Fibroblast of lung (primary cell): ENCODE results near the gene CPLANE2. TPM values are rescaled to one million over a fixed set of nuclear protein-coding genes. Genes with fewer than 3 reads are reported as not detected.

Experiments
- DNase-seq, 2 donors: peaks; one replicate each; pipeline versions ENCODE4 v3.0.0 to v3.0.0-alpha.2; 2010; ENCODE audit warnings: low read depth in 2 of 2
- H2AFZ ChIP-seq: 2 replicates; pipeline ENCODE4 v1.5.1; 2012; ENCODE audit warnings: low read length, control low read depth, inconsistent platforms
- H3K27ac ChIP-seq: 2 replicates; pipeline ENCODE4 v1.5.1; 2011; ENCODE audit warnings: low read length, control low read depth; ENCODE audit not compliant: insufficient read depth
- H3K27me3 ChIP-seq: 2 replicates; pipeline ENCODE4 v1.5.1; 2011; ENCODE audit warnings: mild to moderate bottlenecking, low read length; ENCODE audit not compliant: control insufficient read depth, insufficient read depth
- H3K36me3 ChIP-seq: 2 replicates; pipeline ENCODE4 v1.5.1; 2011; ENCODE audit warnings: low read length; ENCODE audit not compliant: control insufficient read depth, insufficient read depth
- H3K4me1 ChIP-seq: 2 replicates; pipeline ENCODE4 v1.5.1; 2011; ENCODE audit warnings: low read length; ENCODE audit not compliant: control insufficient read depth, insufficient read depth; ENCODE audit errors: extremely low read depth
- H3K4me2 ChIP-seq: 2 replicates; pipeline ENCODE4 v1.5.1; 2011; ENCODE audit warnings: low read length, control low read depth; ENCODE audit not compliant: insufficient read depth; ENCODE audit errors: extremely low read depth
- H3K4me3 ChIP-seq, 4 experiments: fragments of 200-600 bp in 1 of 4; sonication (generic) in 1 of 4; replicated peaks in 1 of 4; 2 replicates each; pipeline ENCODE4 v1.5.1; 2011 to 2016; ENCODE audit warnings: low read length in 4 of 4, low read depth in 3 of 4, mild to moderate bottlenecking in 3 of 4, control low read depth in 2 of 4, inconsistent platforms in 1 of 4, mixed read lengths in 1 of 4; ENCODE audit not compliant: insufficient read depth in 1 of 4; ENCODE audit errors: control extremely low read depth in 1 of 4
- H3K79me2 ChIP-seq: 2 replicates; pipeline ENCODE4 v1.5.1; 2012; ENCODE audit warnings: mild to moderate bottlenecking, low read length, inconsistent platforms; ENCODE audit not compliant: control insufficient read depth, insufficient read depth
- H3K9ac ChIP-seq: 2 replicates; pipeline ENCODE4 v1.5.1; 2011; ENCODE audit warnings: mild to moderate bottlenecking, low read length, control low read depth; ENCODE audit not compliant: insufficient read depth
- H3K9me3 ChIP-seq: 2 replicates; pipeline ENCODE4 v1.5.1; 2012; ENCODE audit warnings: low read depth, low read length; ENCODE audit not compliant: control insufficient read depth, insufficient read depth
- H4K20me1 ChIP-seq: 2 replicates; pipeline ENCODE4 v1.5.1; 2011; ENCODE audit warnings: low read length; ENCODE audit not compliant: control insufficient read depth, insufficient read depth; ENCODE audit errors: extremely low read depth
- CTCF ChIP-seq, 2 donors: IDR thresholded peaks in 1 of 2; conservative IDR thresholded peaks in 1 of 2; 1 replicate in 1 of 2; 2 replicates in 1 of 2; pipeline ENCODE4 v1.5.1; 2011 to 2012; ENCODE audit warnings: low read length in 2 of 2, control low read depth in 1 of 2, inconsistent platforms in 1 of 2, low read depth in 1 of 2, mild to moderate bottlenecking in 1 of 2
- EZH2 ChIP-seq: IDR thresholded peaks from 2 replicates; pipeline ENCODE4 v1.5.1; 2012; ENCODE audit warnings: low read length, control low read depth, mild to moderate bottlenecking; ENCODE audit errors: missing control alignments
- polyA plus RNA-seq, 2 donors: library from polyadenylated mRNA; depleted of rRNA in 1 of 2; stranded (reverse) in 1 of 2; unstranded in 1 of 2; fragments of >200 nt; gene quantifications; 2 replicates each; pipeline ENCODE4 v1.2.1, GENCODE V29; 2011 to 2012; ENCODE audit warnings: missing spikeins in 1 of 2
- total RNA-seq: library from RNA; depleted of rRNA; stranded (reverse); fragments of >200 nt; gene quantifications from 2 replicates; pipeline ENCODE4 v1.2.1, GENCODE V29; 2014

The CPLANE2 gene
- total and polyA plus RNA-seq, 2 donors (not counting 1 experiment from before 2014, with no cell fraction given), result 4.0 to 19.2 TPM

- no peak overlapping the region for H3K4me2 ChIP-seq
- DNase-seq, result no peak
- no peak for TF ChIP-seq CTCF (conservative IDR thresholded peaks at IDR 0.05 in 1 of 2, IDR thresholded peaks at IDR 0.05 in 1 of 2; ENCODE audit: low read depth in 1 of 2, low read length in 2 of 2)
- TF ChIP-seq EZH2, result no peak
- no peaks in the 10 kb centered on the region for H3K27me3 ChIP-seq
- no peak overlapping the region for H3K4me3 ChIP-seq
- H3K36me3 ChIP-seq, result peaks cover 2% of the 10 kb centered on the region
- H3K79me2 ChIP-seq, result no peaks in the 10 kb centered on the region
- no peak overlapping the region for H3K9ac ChIP-seq
- peaks cover 13% of the 10 kb centered on the region for H3K4me1 ChIP-seq
- no peaks in the 10 kb centered on the region for H4K20me1 ChIP-seq
- no peak overlapping the region for H2AFZ ChIP-seq
- H3K27ac ChIP-seq, result no peak overlapping the region
- no peaks in the 10 kb centered on the region for H3K9me3 ChIP-seq
Measured at GRCh38 chr1:16252912-16253311, 15.9 kb upstream of the CPLANE2 start.

- DNase-seq, result no peak
Measured at GRCh38 chr1:16251381-16251780, 14.4 kb upstream of the CPLANE2 start.

GRCh38 chr1:16250524-16251251 is 13.7 kb upstream of the CPLANE2 start:
- Histone ChIP-seq H2AFZ (no peak overlapping the region), H3K4me2 (no peak overlapping the region), H3K27me3 (no peaks in the 10 kb centered on the region), H4K20me1 (no peaks in the 10 kb centered on the region), H3K4me1 (peaks cover 13% of the 10 kb centered on the region), H3K9ac (no peak overlapping the region), H3K9me3 (no peaks in the 10 kb centered on the region), H3K4me3 (no peak overlapping the region), H3K79me2 (no peaks in the 10 kb centered on the region), H3K27ac (no peak overlapping the region), H3K36me3 (peaks cover 2% of the 10 kb centered on the region)
- TF ChIP-seq CTCF (conservative IDR thresholded peaks at IDR 0.05 in 1 of 2, IDR thresholded peaks at IDR 0.05 in 1 of 2; ENCODE audit: low read depth in 1 of 2, low read length in 2 of 2), result no peak
- TF ChIP-seq EZH2, result no peak
- peak in 1 of 2 donors; percentile 74 for DNase-seq

More at GRCh38 chr1:16251381-16251780, 14.4 kb upstream of the CPLANE2 start:
- Histone ChIP-seq H4K20me1 (no peaks in the 10 kb centered on the region), H3K4me2 (no peak overlapping the region), H2AFZ (no peak overlapping the region), H3K4me1 (peaks cover 13% of the 10 kb centered on the region), H3K36me3 (peaks cover 2% of the 10 kb centered on the region), H3K9ac (no peak overlapping the region), H3K79me2 (no peaks in the 10 kb centered on the region), H3K9me3 (no peaks in the 10 kb centered on the region), H3K27ac (no peak overlapping the region), H3K27me3 (no peaks in the 10 kb centered on the region), H3K4me3 (no peak overlapping the region)
- TF ChIP-seq CTCF (conservative IDR thresholded peaks at IDR 0.05 in 1 of 2, IDR thresholded peaks at IDR 0.05 in 1 of 2; ENCODE audit: low read depth in 1 of 2, low read length in 2 of 2) (no peak), EZH2 (no peak)
